Fibroblast of the aortic adventitia (primary cell): ENCODE results near the gene TNFSF9. TPM values are rescaled to one million over a fixed set of nuclear protein-coding genes. Genes with fewer than 3 reads are reported as not detected.
A peak's percentile ranks its signal among the peaks of the same experiment; 100 is the strongest.
"Not testable (repeated sequence)": the region's sequence is repeated elsewhere in the genome, so short reads cannot be mapped to it uniquely, and the experiment has no call there.

Source experiments
- DNase-seq: peaks from one replicate; pipeline ENCODE4 v3.0.0-alpha.2; 2010; ENCODE audit warnings: low read depth
- H3K4me3 ChIP-seq: 2 replicates; pipeline ENCODE4 v1.5.1; 2011; ENCODE audit warnings: low read depth, mild to moderate bottlenecking, control low read depth, low read length, moderate library complexity
- small RNA-seq: library from RNA; depleted of rRNA; stranded (forward); fragments of <200 nt; gene quantifications from one replicate; pipeline ENCODE3, GENCODE V24; 2012
- total RNA-seq: library from RNA; depleted of rRNA; stranded (reverse); fragments of >200 nt; gene quantifications from 2 replicates; pipeline ENCODE4 v1.2.3, GENCODE V29; 2012; ENCODE audit warnings: low replicate concordance
- TF ChIP-seq, protein P1 (sequence below): IDR thresholded peaks from 2 replicates; pipeline ENCODE4 v1.5.1; 2011; ENCODE audit warnings: mild to moderate bottlenecking, low read length, control low read depth, inconsistent platforms; ENCODE audit not compliant: insufficient read depth

The TNFSF9 gene
- total RNA-seq, 1 donor, result 2.6 TPM

DNA sequence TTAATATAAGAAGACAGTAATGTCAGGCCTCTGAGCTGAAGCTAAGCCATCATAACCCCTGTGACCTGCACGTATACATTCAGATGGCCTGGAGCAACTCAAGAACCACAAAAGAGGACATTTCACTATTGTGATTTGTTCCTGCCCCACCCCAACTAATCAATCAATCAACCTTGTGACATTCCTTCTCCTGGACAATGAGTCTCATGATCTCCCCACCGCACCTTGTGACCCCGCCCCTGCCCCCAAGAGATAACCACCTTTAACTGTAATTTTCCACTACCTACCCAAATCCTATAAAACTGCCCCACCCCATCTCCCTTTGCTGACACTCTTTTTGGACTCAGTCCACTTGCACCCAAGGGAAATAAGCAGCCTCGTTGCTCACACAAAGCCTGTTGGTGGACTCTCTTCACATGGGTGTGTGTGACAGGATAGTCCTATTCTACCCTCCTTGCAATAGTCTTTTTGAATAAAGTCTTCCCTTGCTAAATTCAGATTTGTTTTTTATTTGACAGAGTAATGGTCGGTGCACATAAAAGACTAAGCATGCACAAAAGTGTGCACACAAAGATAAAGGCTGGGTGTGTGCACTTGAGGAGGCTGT lies 46.1 kb downstream of the TNFSF9 start:
- TF ChIP-seq, protein P1, sequence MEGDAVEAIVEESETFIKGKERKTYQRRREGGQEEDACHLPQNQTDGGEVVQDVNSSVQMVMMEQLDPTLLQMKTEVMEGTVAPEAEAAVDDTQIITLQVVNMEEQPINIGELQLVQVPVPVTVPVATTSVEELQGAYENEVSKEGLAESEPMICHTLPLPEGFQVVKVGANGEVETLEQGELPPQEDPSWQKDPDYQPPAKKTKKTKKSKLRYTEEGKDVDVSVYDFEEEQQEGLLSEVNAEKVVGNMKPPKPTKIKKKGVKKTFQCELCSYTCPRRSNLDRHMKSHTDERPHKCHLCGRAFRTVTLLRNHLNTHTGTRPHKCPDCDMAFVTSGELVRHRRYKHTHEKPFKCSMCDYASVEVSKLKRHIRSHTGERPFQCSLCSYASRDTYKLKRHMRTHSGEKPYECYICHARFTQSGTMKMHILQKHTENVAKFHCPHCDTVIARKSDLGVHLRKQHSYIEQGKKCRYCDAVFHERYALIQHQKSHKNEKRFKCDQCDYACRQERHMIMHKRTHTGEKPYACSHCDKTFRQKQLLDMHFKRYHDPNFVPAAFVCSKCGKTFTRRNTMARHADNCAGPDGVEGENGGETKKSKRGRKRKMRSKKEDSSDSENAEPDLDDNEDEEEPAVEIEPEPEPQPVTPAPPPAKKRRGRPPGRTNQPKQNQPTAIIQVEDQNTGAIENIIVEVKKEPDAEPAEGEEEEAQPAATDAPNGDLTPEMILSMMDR, result no peak
- H3K4me3 ChIP-seq, result no peak overlapping the region
- DNase-seq, result no peak

DNA sequence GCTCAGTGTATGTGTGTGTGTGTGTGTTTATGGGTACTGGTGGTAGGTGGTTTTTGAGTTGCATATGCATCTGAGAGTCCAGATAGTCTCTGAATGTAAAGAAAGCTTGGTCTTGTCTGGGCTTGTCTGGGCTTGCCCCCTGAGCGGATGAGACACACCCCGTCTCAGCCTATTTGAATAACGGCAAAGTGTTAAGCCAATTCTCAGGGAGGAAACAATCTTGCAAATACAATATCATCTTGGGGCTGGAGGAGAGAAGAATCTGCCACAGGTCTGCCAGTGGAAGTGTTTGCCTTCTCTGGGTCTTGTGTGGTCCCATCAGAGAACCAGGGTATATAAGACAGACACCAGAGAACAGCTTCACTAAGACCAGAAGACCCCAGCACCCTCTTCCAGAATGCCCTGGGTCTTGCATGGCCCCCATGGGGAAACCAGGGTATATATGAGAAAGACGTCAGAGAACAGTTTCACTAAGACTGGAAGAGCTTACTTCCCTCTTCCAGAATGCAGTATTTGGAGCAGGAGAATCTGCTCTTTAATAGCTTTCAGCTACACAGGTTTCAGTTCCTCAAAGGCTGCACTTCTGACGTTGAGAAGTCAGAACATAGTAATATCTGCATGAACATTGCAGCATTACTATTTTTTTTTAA lies 46.8 kb downstream of the TNFSF9 start:
- H3K4me3 ChIP-seq, result no peak overlapping the region
- TF ChIP-seq, protein P1, result no peak
- DNase-seq, result peak; percentile 30

DNA sequence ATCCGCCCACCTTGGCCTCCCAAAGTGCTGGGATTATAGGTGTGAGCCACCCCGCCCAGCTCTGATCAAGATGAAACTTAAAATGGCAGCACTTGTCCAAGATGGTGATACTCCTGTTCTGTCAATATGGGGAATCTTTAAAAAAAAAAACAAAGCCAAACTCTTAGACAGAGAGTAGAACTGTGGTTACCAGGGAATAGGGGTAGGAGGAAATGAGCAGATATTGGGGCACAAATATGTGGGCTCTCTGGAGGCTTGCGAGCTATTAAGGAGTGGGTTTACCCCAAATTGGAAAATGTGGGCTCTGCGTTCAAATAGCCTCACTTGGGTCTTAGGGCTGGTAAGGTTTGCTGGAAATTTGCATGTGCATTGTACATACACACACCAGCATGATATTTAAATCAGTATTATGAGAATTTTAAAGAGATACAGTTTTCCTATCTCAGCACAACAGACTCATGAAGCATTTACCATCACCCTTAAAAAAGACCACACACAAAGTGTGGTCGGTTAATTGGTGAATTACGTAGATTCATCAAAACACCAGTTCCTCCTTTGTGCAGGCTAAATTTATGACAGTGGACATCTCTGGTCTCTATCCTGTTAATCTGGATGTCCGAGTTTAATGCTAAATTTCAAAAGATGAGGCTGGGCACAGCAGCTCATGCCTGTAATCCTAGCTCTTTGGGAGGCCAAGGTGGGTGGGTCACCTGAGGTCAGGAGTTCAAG lies 48.8 kb downstream of the TNFSF9 start:
- H3K4me3 ChIP-seq, result no peak overlapping the region
- TF ChIP-seq, protein P1, result no peak
- DNase-seq, result no peak

DNA sequence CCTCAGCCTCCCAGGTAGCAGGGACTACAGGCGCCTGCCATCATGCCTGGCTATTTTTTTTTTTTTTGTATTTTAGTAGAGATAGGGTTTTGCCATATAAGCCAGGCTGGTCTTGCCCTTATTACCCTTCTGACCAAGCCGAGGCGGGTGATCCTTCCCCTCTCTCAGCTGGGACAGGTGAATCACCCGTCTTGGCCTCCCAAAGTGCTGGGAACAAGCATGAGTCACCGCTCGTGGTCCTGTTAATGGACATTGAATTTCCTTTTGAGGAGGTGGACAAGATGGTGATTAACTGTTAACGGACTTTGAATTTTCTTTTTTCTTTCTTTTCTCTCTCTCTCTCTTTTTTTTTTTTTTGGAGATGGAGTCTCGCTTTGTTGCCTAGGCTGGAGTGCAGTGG lies 49.5 kb downstream of the TNFSF9 start:
- no peak overlapping the region for H3K4me3 ChIP-seq
- TF ChIP-seq, protein P1, result no peak
- DNase-seq, result peak; percentile 59

DNA sequence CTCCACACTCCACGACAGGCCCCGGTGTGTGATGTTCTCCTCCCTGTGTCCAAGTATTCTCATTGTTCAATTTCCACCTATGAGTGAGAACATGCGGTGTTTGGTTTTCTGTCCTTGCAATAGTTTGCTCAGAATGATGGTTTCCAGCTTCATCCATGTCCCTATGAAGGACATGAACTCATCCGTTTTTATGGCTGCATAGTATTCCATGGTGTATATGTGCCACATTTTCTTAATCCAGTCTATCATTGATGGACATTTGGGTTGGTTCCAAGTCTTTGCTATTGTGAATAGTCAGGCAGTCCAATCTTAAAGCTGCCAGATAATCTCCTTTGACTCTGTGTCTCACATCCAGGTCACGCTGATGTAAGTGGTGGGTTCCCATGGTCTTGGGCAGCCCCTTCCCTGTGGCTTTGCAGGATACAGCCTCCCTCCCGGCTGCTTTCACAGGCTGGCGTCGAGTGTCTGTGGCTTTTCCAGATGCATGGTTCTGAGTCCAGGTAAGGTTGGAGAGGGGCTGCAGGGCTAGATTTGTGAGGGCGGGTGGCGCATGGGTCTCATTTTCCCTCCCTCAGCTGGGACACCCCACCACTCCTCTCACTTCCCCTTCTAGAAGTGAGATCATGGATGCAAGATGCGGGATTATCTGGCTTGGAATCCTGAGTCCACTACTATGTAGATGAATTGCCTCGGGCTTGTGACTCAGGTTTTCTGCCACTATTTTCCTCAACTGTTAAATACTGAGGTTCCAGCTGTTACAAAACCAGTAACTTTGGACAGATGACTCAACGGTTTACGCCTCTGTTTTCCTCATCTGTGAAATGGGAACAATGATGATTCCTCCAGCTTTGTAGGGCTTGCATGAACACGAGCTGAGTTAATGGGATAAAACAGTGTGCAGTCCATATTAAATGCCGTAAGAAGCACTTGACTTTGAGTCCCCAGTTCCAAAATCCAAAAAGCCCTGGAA lies 52.0 kb downstream of the TNFSF9 start:
- H3K4me3 ChIP-seq, DNase-seq: not testable (repeated sequence)

Small RNA genes lying within 50 kb of the gene (small RNA-seq; reads per million reads assigned to genes)
- gene AC010503.2 (not detected), gene RF00019 (not detected)

Other genes with a start within 250 kb of the TNFSF9 start
- gene ACER1, start 197.4 kb upstream of the TNFSF9 start, total RNA-seq, result not detected in 2 replicates
- gene CLPP, start 169.5 kb upstream of the TNFSF9 start, total RNA-seq, result 20.9 and 39.4 TPM in 2 replicates
- 29.9 and 38.3 TPM in 2 replicates for gene ALKBH7, start 158.2 kb upstream of the TNFSF9 start, total RNA-seq
- 0.41 and 1.2 TPM in 2 replicates for gene PSPN, start 155.1 kb upstream of the TNFSF9 start, total RNA-seq
- 33.6 and 59.2 TPM in 2 replicates for gene GTF2F1, start 137.9 kb upstream of the TNFSF9 start, total RNA-seq
- gene KHSRP, start 106.2 kb upstream of the TNFSF9 start, total RNA-seq, result 30.4 and 86.5 TPM in 2 replicates
- not detected in 2 replicates for gene SLC25A41, start 97.3 kb upstream of the TNFSF9 start, total RNA-seq
- 27.7 and 46.9 TPM in 2 replicates for gene SLC25A23, start 71.2 kb upstream of the TNFSF9 start, total RNA-seq
- gene CRB3, start 66.8 kb upstream of the TNFSF9 start, total RNA-seq, result not detected in 2 replicates
- gene DENND1C, start 49.2 kb upstream of the TNFSF9 start, total RNA-seq, result not detected in 2 replicates
- gene TUBB4A, start 28.7 kb upstream of the TNFSF9 start, total RNA-seq, result 0.41 TPM in 1 of 2 replicates, not detected in the other
- gene CD70, start 60.1 kb downstream of the TNFSF9 start, total RNA-seq, result 0.09 TPM in 1 of 2 replicates, not detected in the other
- 1.6 TPM in 1 of 2 replicates, not detected in the other for gene TNFSF14, start 139.1 kb downstream of the TNFSF9 start, total RNA-seq
- 93.5 and 1,485 TPM in 2 replicates for gene C3, start 189.6 kb downstream of the TNFSF9 start, total RNA-seq
- gene GPR108, start 206.6 kb downstream of the TNFSF9 start, total RNA-seq, result 32.5 and 33.4 TPM in 2 replicates
- 33.3 and 44.9 TPM in 2 replicates for gene TRIP10, start 208.7 kb downstream of the TNFSF9 start, total RNA-seq
- gene SH2D3A, start 236.4 kb downstream of the TNFSF9 start, total RNA-seq, result not detected in 2 replicates
- gene VAV1, start 241.7 kb downstream of the TNFSF9 start, total RNA-seq, result not detected in 2 replicates